GM23338 (cell line): ENCODE results near the gene KRT81. TPM values are rescaled to one million over a fixed set of nuclear protein-coding genes. Genes with fewer than 3 reads are reported as not detected.

ENCODE experiments used
- ATAC-seq: fragments of 200-7000 bp; cut with Tn5 transposase; 3 replicates; pipeline ENCODE4 v1.9.1; 2020
- DNase-seq: peaks from one replicate; pipeline ENCODE4 v3.0.0-alpha.2; 2015; ENCODE audit warnings: low spot score
- H2AFZ ChIP-seq: fragments of 200-600 bp; sonication (generic); 2 replicates; pipeline ENCODE4 v1.8.0; 2016; ENCODE audit warnings: antibody characterized with exemption, mild to moderate bottlenecking, moderate library complexity
- H3F3A ChIP-seq: fragments of 200-600 bp; sonication (generic); replicated peaks from 2 replicates; pipeline ENCODE4 v1.8.0; 2017; ENCODE audit warnings: antibody characterized with exemption, mixed run types, low read depth
- H3K27ac ChIP-seq: fragments of 200-600 bp; sonication (generic); 2 replicates; pipeline ENCODE4 v1.6.1; 2016; ENCODE audit warnings: low read depth
- H3K27me3 ChIP-seq: fragments of 200-600 bp; sonication (generic); 2 replicates; pipeline ENCODE4 v1.8.0; 2016; ENCODE audit warnings: mild to moderate bottlenecking, mixed run types, moderate library complexity; ENCODE audit not compliant: insufficient read depth
- H3K36me3 ChIP-seq: fragments of 200-600 bp; sonication (generic); 2 replicates; pipeline ENCODE4 v1.8.0; 2016; ENCODE audit warnings: mild to moderate bottlenecking; ENCODE audit not compliant: insufficient read depth
- H3K4me1 ChIP-seq: fragments of 200-600 bp; sonication (generic); 2 replicates; pipeline ENCODE4 v1.8.0; 2016; ENCODE audit warnings: mild to moderate bottlenecking, moderate library complexity; ENCODE audit not compliant: insufficient read depth
- H3K4me2 ChIP-seq: fragments of 200-600 bp; sonication (generic); 2 replicates; pipeline ENCODE4 v1.7.1; 2017; ENCODE audit warnings: mixed run types
- H3K4me3 ChIP-seq: fragments of 200-600 bp; sonication (generic); 2 replicates; pipeline ENCODE4 v1.6.1; 2016; ENCODE audit warnings: mixed run types
- H3K79me2 ChIP-seq: fragments of 200-600 bp; sonication (generic); replicated peaks from 2 replicates; pipeline ENCODE4 v1.8.0; 2017; ENCODE audit warnings: mild to moderate bottlenecking; ENCODE audit not compliant: insufficient read depth
- H3K9me2 ChIP-seq: fragments of 200-600 bp; sonication (generic); 2 replicates; pipeline ENCODE4 v1.8.0; 2017; ENCODE audit not compliant: insufficient read depth
- H4K20me1 ChIP-seq: fragments of 200-600 bp; sonication (generic); replicated peaks from 2 replicates; pipeline ENCODE4 v1.8.0; 2017; ENCODE audit warnings: mild to moderate bottlenecking; ENCODE audit not compliant: insufficient read depth
- H3K27ac Mint-ChIP-seq: 2 replicates; pipeline ENCODE4 v1.8.0; 2020; ENCODE audit warnings: inconsistent platforms, mild to moderate bottlenecking, moderate library complexity, mixed read lengths
- H3K27me3 Mint-ChIP-seq: 3 replicates; pipeline ENCODE4 v1.8.0; 2022; ENCODE audit warnings: low read depth, mild to moderate bottlenecking, moderate library complexity, mixed read lengths, inconsistent platforms; ENCODE audit not compliant: insufficient read depth, poor library complexity
- H3K36me3 Mint-ChIP-seq: 3 replicates; pipeline ENCODE4 v1.8.0; 2021; ENCODE audit warnings: low read depth, mild to moderate bottlenecking, inconsistent platforms, moderate library complexity, mixed read lengths
- H3K4me1 Mint-ChIP-seq: 3 replicates; pipeline ENCODE4 v1.8.0; 2020; ENCODE audit warnings: mild to moderate bottlenecking, inconsistent platforms, mixed read lengths
- H3K4me3 Mint-ChIP-seq: 3 replicates; pipeline ENCODE4 v1.8.0; 2021; ENCODE audit warnings: moderate library complexity, mild to moderate bottlenecking, inconsistent platforms, mixed read lengths
- H3K9me3 Mint-ChIP-seq: 3 replicates; pipeline ENCODE4 v1.8.0; 2020; ENCODE audit warnings: moderate library complexity, mild to moderate bottlenecking, inconsistent platforms, mixed read lengths
- EZH2 ChIP-seq: fragments of 200-600 bp; sonication (generic); IDR thresholded peaks from one replicate; pipeline ENCODE4 v1.8.0; 2017; ENCODE audit warnings: antibody characterized with exemption, mild to moderate bottlenecking, low read depth; ENCODE audit not compliant: unreplicated experiment
- NANOG ChIP-seq: IDR thresholded peaks from 2 replicates; pipeline ENCODE4 v1.6.1; 2016; ENCODE audit warnings: antibody characterized with exemption, borderline replicate concordance
- STAT1 ChIP-seq: IDR thresholded peaks from one replicate; pipeline ENCODE4 v1.6.1; 2016; ENCODE audit warnings: antibody characterized with exemption; ENCODE audit not compliant: unreplicated experiment
- ZNF331 ChIP-seq: fragments of 250-450 bp; sonication (Bioruptor Pico); IDR thresholded peaks from 2 replicates; pipeline ENCODE4 v1.5.0; 2020; ENCODE audit warnings: low read depth, mild to moderate bottlenecking, moderate library complexity
- ZNF462 ChIP-seq: fragments of 250-450 bp; sonication (Bioruptor Pico); IDR thresholded peaks from 2 replicates; pipeline ENCODE4 v1.5.0; 2020; ENCODE audit warnings: mild to moderate bottlenecking, moderate library complexity
- polyA plus RNA-seq: library from polyadenylated mRNA; unstranded; fragments of >200 nt; fragmentation: Nextera tagmentation; extraction: Ambion mirVana; gene quantifications from 2 replicates; pipeline ENCODE4 v1.2.1, GENCODE V29; 2016
- total RNA-seq: library from RNA; depleted of rRNA; stranded (reverse); fragments of >200 nt; shearing (Covaris generic); gene quantifications from 2 replicates; pipeline ENCODE4 v1.2.3, GENCODE V29; 2014

KRT81 gene
- total and polyA plus RNA-seq, 2 experiments from 2014 or later: not detected

- TF ChIP-seq ZNF462: no peak
Measured at GRCh38 chr12:52300796-52301691, 9.7 kb upstream of the KRT81 start (continued).

- Mint-ChIP-seq H3K9me3 (no peaks in the 10 kb centered on the region), H3K27me3 (peaks cover 8% of the 10 kb centered on the region), H3K4me1 (peaks cover 2% of the 10 kb centered on the region; the same call in 1 of the 3 replicates), H3K27ac (no peak overlapping the region), H3K36me3 (no peaks in the 10 kb centered on the region), H3K4me3 (no peak overlapping the region)
- ATAC-seq (no peak), DNase-seq (no peak)
- H2AFZ ChIP-seq: no peak overlapping the region
- H3K27ac ChIP-seq: no peak overlapping the region
- no peaks in the 10 kb centered on the region for H3K4me1 ChIP-seq
- no peaks in the 10 kb centered on the region for H3F3A ChIP-seq
- no peak overlapping the region for H3K4me2 ChIP-seq
- no peaks in the 10 kb centered on the region for H3K27me3 ChIP-seq
- H4K20me1 ChIP-seq: no peaks in the 10 kb centered on the region
- no peaks in the 10 kb centered on the region for H3K36me3 ChIP-seq
- H3K4me3 ChIP-seq: no peak overlapping the region
- no peaks in the 10 kb centered on the region for H3K79me2 ChIP-seq
- no peaks in the 10 kb centered on the region for H3K9me2 ChIP-seq
- TF ChIP-seq NANOG (no peak), ZNF462 (no peak), EZH2 (no peak), STAT1 (no peak), ZNF331 (no peak)
Measured at GRCh38 chr12:52298677-52299190, 7.4 kb upstream of the KRT81 start.
